Measurements from ENCODE around the gene BIRC3.
"Not testable (repeated sequence)": the region's sequence is repeated elsewhere in the genome, so short reads cannot be mapped to it uniquely, and the experiment has no call there.

The BIRC3 gene

GRCh38 chr11:102364991-102365390 is 47.7 kb downstream of the BIRC3 start:
- Histone ChIP-seq H3K4me1 (ENCODE audit: low read depth, poor library complexity, severe bottlenecking) (peaks cover 21% of the 10 kb centered on the region), H3K4me3 (IDR thresholded peaks at IDR 0.05; ENCODE audit: insufficient read depth, low read depth, low read length) (no peak overlapping the region), H4K20me1 (ENCODE audit: insufficient read depth) (no peaks in the 10 kb centered on the region), H2AFZ (ENCODE audit: low read depth) (no peak overlapping the region), H3K4me2 (no peak overlapping the region), H3K36me3 (ENCODE audit: insufficient read depth) (0 out of 2 replicates have a peak, but pooled peaks cover 5% of the 10 kb centered on the region), H3K27ac (no peak overlapping the region), H3K9ac (no peak overlapping the region), H3K79me2 (ENCODE audit: insufficient read depth, low read depth) (no peaks in the 10 kb centered on the region), H3K27me3 (ENCODE audit: insufficient read depth, low read depth) (no peaks in the 10 kb centered on the region)
- TF ChIP-seq CTCF (conservative IDR thresholded peaks at IDR 0.05; ENCODE audit: low read depth, low read length), result no peak

DNA sequence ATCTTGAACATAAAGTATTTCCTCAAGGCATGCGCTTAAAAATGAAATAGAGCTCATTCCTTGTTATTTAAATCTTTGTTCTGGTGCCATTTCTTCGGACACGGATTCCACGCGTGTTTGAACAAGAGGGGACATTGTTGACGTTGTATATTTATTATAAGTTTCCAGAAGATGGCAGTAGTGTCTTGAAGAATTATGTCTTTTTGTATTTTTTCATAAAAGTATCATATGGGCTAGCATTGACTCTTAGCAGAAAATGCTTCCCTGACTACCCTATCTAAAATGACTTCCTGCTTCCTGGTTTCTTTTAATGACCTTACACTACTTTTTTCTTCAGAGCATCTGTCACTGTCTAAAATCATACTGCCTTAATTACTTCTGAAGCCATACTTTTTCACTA is 50.1 kb downstream of the BIRC3 start:
- no peak overlapping the region for H3K4me2 ChIP-seq
- no peaks in the 10 kb centered on the region for H4K20me1 ChIP-seq (ENCODE audit: insufficient read depth)
- H3K9ac ChIP-seq, result no peak overlapping the region
- H3K36me3 ChIP-seq (ENCODE audit: insufficient read depth), result 0 out of 2 replicates have a peak, but pooled peaks cover 5% of the 10 kb centered on the region
- no peak overlapping the region for H3K27ac ChIP-seq
- no peaks in the 10 kb centered on the region for H3K27me3 ChIP-seq (ENCODE audit: insufficient read depth, low read depth)
- peaks cover 21% of the 10 kb centered on the region for H3K4me1 ChIP-seq (ENCODE audit: low read depth, poor library complexity, severe bottlenecking)
- no peak overlapping the region for H3K4me3 ChIP-seq (IDR thresholded peaks at IDR 0.05; ENCODE audit: insufficient read depth, low read depth, low read length)
- no peaks in the 10 kb centered on the region for H3K79me2 ChIP-seq (ENCODE audit: insufficient read depth, low read depth)
- no peak overlapping the region for H2AFZ ChIP-seq (ENCODE audit: low read depth)
- TF ChIP-seq CTCF (conservative IDR thresholded peaks at IDR 0.05; ENCODE audit: low read depth, low read length), result peak; percentile 44

DNA sequence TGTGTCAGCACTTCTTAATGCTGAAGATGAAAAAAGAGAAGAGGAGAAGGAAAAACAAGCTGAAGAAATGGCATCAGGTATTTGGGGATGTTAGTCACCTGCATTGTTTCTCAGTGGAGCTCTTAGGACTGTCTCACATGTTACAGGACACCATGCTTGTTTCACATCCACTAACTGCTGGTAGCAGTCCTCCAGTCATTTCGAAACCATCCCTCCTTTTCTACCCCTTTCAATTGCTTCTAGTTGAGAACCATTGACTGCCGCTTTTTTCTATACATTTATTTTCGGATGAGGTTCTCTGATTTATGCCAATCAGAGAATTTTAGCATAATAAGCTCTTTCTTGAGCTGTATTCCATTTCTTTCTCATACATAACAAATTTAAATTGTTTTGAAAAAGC is 51.2 kb downstream of the BIRC3 start:
- H3K4me2 ChIP-seq, result peak overlapping the region; percentile 39; the same call in 1 of the 2 replicates
- peak overlapping the region; percentile 22; the same call in 1 of the 2 replicates for H3K27ac ChIP-seq
- no peak overlapping the region for H3K4me3 ChIP-seq (IDR thresholded peaks at IDR 0.05; ENCODE audit: insufficient read depth, low read depth, low read length)
- no peak for TF ChIP-seq CTCF (conservative IDR thresholded peaks at IDR 0.05; ENCODE audit: low read depth, low read length)
- no peak overlapping the region for H2AFZ ChIP-seq (ENCODE audit: low read depth)
- no peak overlapping the region for H3K9ac ChIP-seq
- H3K4me1 ChIP-seq (ENCODE audit: low read depth, poor library complexity, severe bottlenecking), result peaks cover 21% of the 10 kb centered on the region
- no peaks in the 10 kb centered on the region for H3K27me3 ChIP-seq (ENCODE audit: insufficient read depth, low read depth)
- H3K36me3 ChIP-seq (ENCODE audit: insufficient read depth), result no peaks in the 10 kb centered on the region
- H3K79me2 ChIP-seq (ENCODE audit: insufficient read depth, low read depth), result no peaks in the 10 kb centered on the region
- no peaks in the 10 kb centered on the region for H4K20me1 ChIP-seq (ENCODE audit: insufficient read depth)

- H3K27me3 ChIP-seq (ENCODE audit: insufficient read depth, low read depth); H3K4me1 ChIP-seq (ENCODE audit: low read depth, poor library complexity, severe bottlenecking); H3K36me3 ChIP-seq (ENCODE audit: insufficient read depth); H3K27ac ChIP-seq; H3K4me3 ChIP-seq (IDR thresholded peaks at IDR 0.05; ENCODE audit: insufficient read depth, low read depth, low read length); H3K4me2 ChIP-seq; H4K20me1 ChIP-seq (ENCODE audit: insufficient read depth); H2AFZ ChIP-seq (ENCODE audit: low read depth); H3K9ac ChIP-seq; H3K79me2 ChIP-seq (ENCODE audit: insufficient read depth, low read depth): not testable (repeated sequence)
These were observed 57.5 kb downstream of the BIRC3 start for GRCh38 chr11:102374633-102375424.

DNA sequence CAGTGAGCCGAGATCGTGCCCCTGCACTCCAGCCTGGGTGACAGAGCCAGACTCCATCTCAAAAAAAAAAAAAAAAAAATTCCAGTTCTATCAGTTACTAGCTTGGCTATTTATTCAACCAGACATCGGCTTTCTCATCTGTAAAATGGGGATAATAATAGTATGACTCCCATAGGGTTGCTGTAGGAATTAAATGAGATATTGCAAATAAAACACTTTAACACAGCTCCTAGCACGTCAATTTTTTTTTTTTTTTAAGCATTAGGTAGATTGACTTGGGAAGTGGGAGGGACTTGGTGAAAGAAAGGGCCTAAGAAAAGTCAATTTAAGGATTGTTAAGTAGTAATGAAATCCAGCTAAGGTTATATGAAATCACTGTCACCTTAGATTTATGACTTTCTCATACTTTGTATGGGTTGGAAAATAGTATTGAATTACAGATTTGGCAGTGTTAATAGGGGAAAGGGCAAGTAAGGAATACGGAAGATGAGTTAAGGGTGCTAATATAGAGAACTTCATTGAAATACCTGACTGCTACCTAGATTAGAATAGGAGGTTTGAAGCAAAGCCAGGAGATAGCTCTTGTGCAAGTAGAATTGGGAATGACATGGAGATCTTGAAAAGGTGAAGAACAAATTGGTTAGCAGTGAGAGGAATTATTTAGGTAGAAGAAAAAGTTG is 58.6 kb downstream of the BIRC3 start:
- no peaks in the 10 kb centered on the region for H3K79me2 ChIP-seq (ENCODE audit: insufficient read depth, low read depth)
- no peaks in the 10 kb centered on the region for H3K36me3 ChIP-seq (ENCODE audit: insufficient read depth)
- no peaks in the 10 kb centered on the region for H3K4me1 ChIP-seq (ENCODE audit: low read depth, poor library complexity, severe bottlenecking)
- H3K27me3 ChIP-seq (ENCODE audit: insufficient read depth, low read depth), result no peaks in the 10 kb centered on the region
- TF ChIP-seq CTCF (conservative IDR thresholded peaks at IDR 0.05; ENCODE audit: low read depth, low read length), result no peak
- H4K20me1 ChIP-seq (ENCODE audit: insufficient read depth), result no peaks in the 10 kb centered on the region
- no peak overlapping the region for H3K4me3 ChIP-seq (IDR thresholded peaks at IDR 0.05; ENCODE audit: insufficient read depth, low read depth, low read length)
- H3K27ac ChIP-seq, result no peak overlapping the region
- no peak overlapping the region for H3K9ac ChIP-seq
- no peak overlapping the region for H3K4me2 ChIP-seq
- H2AFZ ChIP-seq (ENCODE audit: low read depth), result no peak overlapping the region

All from KMS-11 (cell line).